Natural killer cell treated with Interleukin-12 subunit alpha and Interleukin-12 subunit beta and Interleukin-15 and Interleukin-18, amount 100 ng/mL, for 72 hours (primary cell): ENCODE measurements around the gene BIK. TPM values are rescaled to one million over a fixed set of nuclear protein-coding genes. Genes with fewer than 3 reads are reported as not detected.

Experiments
- ATAC-seq, 2 donors: fragments of 150-1000 bp; cut with Tn5 transposase in 1 of 2; sonication (Bioruptor Pico), chemical (Tn5 transposase) in 1 of 2; 2 replicates each; pipeline ENCODE4 v1.10.0; 2021
- DNase-seq: peaks from one replicate; pipeline ENCODE4 v3.0.0; 2022; ENCODE audit warnings: low spot score
- H3K27ac Mint-ChIP-seq, 2 donors: 1 replicate in 1 of 2; 2 replicates in 1 of 2; pipeline ENCODE4 v1.8.0; 2022; ENCODE audit warnings: mixed read lengths in 2 of 2, mild to moderate bottlenecking in 1 of 2, moderate library complexity in 1 of 2
- H3K27me3 Mint-ChIP-seq, 2 donors: 1 replicate in 1 of 2; 2 replicates in 1 of 2; pipeline ENCODE4 v1.8.0; 2022; ENCODE audit warnings: mixed read lengths in 2 of 2
- H3K36me3 Mint-ChIP-seq: one replicate; pipeline ENCODE4 v1.8.0; 2022; ENCODE audit warnings: mixed read lengths
- H3K4me1 Mint-ChIP-seq, 2 donors: 1 replicate in 1 of 2; 2 replicates in 1 of 2; pipeline ENCODE4 v1.8.0; 2022; ENCODE audit warnings: low read depth in 2 of 2, mixed read lengths in 2 of 2, mild to moderate bottlenecking in 1 of 2
- H3K4me3 Mint-ChIP-seq: one replicate; pipeline ENCODE4 v1.8.0; 2022; ENCODE audit warnings: mixed read lengths
- H3K9me3 Mint-ChIP-seq: 2 replicates; pipeline ENCODE4 v1.8.0; 2022; ENCODE audit warnings: mixed read lengths
- total RNA-seq, 2 donors: library from RNA; stranded (reverse); gene quantifications; one replicate each; pipeline ENCODE4 v1.2.3, GENCODE V29; 2022

Gene BIK
- total RNA-seq, 2 donors from 2014 or later: not detected

- Mint-ChIP-seq H3K27me3 (peaks cover 0 to 7% of the 10 kb centered on the region in 2 donors), H3K4me1 (peaks cover 0 to 3% of the 10 kb centered on the region in 2 donors), H3K4me3 (no peak overlapping the region), H3K9me3 (no peaks in the 10 kb centered on the region), H3K36me3 (no peaks in the 10 kb centered on the region), H3K27ac (no peak overlapping the region)
- ATAC-seq (no peak), DNase-seq (no peak)
Measured at GRCh38 chr22:43113526-43114251, 3.1 kb downstream of the BIK start.

- no peaks in the 10 kb centered on the region for H3K9me3 Mint-ChIP-seq
- no peaks in the 10 kb centered on the region for H3K36me3 Mint-ChIP-seq
- ATAC-seq (no peak), DNase-seq (no peak)
- H3K27me3 Mint-ChIP-seq: peaks cover 0 to 4% of the 10 kb centered on the region in 2 donors
- H3K4me1 Mint-ChIP-seq: peaks cover 0 to 3% of the 10 kb centered on the region in 2 donors
- H3K27ac Mint-ChIP-seq: no peak overlapping the region
- no peak overlapping the region for H3K4me3 Mint-ChIP-seq
Measured at GRCh38 chr22:43114958-43115357, 4.4 kb downstream of the BIK start.

GRCh38 chr22:43116932-43117331 is 6.4 kb downstream of the BIK start:
- no peak overlapping the region for H3K4me3 Mint-ChIP-seq
- no peaks in the 10 kb centered on the region for H3K4me1 Mint-ChIP-seq
- H3K9me3 Mint-ChIP-seq: no peaks in the 10 kb centered on the region
- no peaks in the 10 kb centered on the region for H3K36me3 Mint-ChIP-seq
- no peak for ATAC-seq
- no peak for DNase-seq
- no peak overlapping the region for H3K27ac Mint-ChIP-seq
- peaks cover 0 to 2% of the 10 kb centered on the region in 2 donors for H3K27me3 Mint-ChIP-seq

GRCh38 chr22:43118024-43118849 is 7.7 kb downstream of the BIK start:
- H3K9me3 Mint-ChIP-seq: no peaks in the 10 kb centered on the region

GRCh38 chr22:43118953-43119458 is 8.5 kb downstream of the BIK start:
- no peak overlapping the region for H3K27ac Mint-ChIP-seq
- H3K27me3 Mint-ChIP-seq: no peaks in the 10 kb centered on the region
- no peaks in the 10 kb centered on the region for H3K36me3 Mint-ChIP-seq
- no peak overlapping the region for H3K4me3 Mint-ChIP-seq
- H3K9me3 Mint-ChIP-seq: no peaks in the 10 kb centered on the region
- no peaks in the 10 kb centered on the region for H3K4me1 Mint-ChIP-seq
- DNase-seq: no peak
- ATAC-seq: no peak

More at GRCh38 chr22:43118024-43118849, 7.7 kb downstream of the BIK start:
- Mint-ChIP-seq H3K27ac (no peak overlapping the region), H3K4me1 (no peaks in the 10 kb centered on the region), H3K36me3 (no peaks in the 10 kb centered on the region), H3K4me3 (no peak overlapping the region), H3K27me3 (peaks cover 0 to under 1% of the 10 kb centered on the region in 2 donors)
- DNase-seq: no peak
- ATAC-seq: no peak

- no peaks in the 10 kb centered on the region for H3K4me1 Mint-ChIP-seq
- ATAC-seq: peak in 1 of 2 donors; percentile 31
- no peak overlapping the region for H3K27ac Mint-ChIP-seq
Measured at GRCh38 chr22:43126501-43127165, 16.1 kb downstream of the BIK start.

GRCh38 chr22:43127166-43127908 is 16.8 kb downstream of the BIK start:
- no peaks in the 10 kb centered on the region for H3K9me3 Mint-ChIP-seq
- H3K27ac Mint-ChIP-seq: no peak overlapping the region
- H3K4me3 Mint-ChIP-seq: no peak overlapping the region
- DNase-seq (no peak), ATAC-seq (no peak)
- H3K27me3 Mint-ChIP-seq: no peaks in the 10 kb centered on the region
- H3K4me1 Mint-ChIP-seq: no peaks in the 10 kb centered on the region
- H3K36me3 Mint-ChIP-seq: no peaks in the 10 kb centered on the region

More at GRCh38 chr22:43126501-43127165, 16.1 kb downstream of the BIK start:
- Mint-ChIP-seq H3K4me3 (no peak overlapping the region), H3K36me3 (no peaks in the 10 kb centered on the region), H3K27me3 (no peaks in the 10 kb centered on the region), H3K9me3 (no peaks in the 10 kb centered on the region)
- DNase-seq: no peak

GRCh38 chr22:43128116-43128515 is 17.6 kb downstream of the BIK start:
- no peaks in the 10 kb centered on the region for H3K36me3 Mint-ChIP-seq

GRCh38 chr22:43128928-43129424 is 18.4 kb downstream of the BIK start:
- Mint-ChIP-seq H3K4me3 (no peak overlapping the region), H3K27me3 (no peaks in the 10 kb centered on the region), H3K27ac (no peak overlapping the region), H3K4me1 (no peaks in the 10 kb centered on the region), H3K9me3 (no peaks in the 10 kb centered on the region), H3K36me3 (no peaks in the 10 kb centered on the region)
- ATAC-seq (no peak), DNase-seq (no peak)

More at GRCh38 chr22:43128116-43128515, 17.6 kb downstream of the BIK start:
- no peak for DNase-seq
- no peak for ATAC-seq
- H3K9me3 Mint-ChIP-seq: no peaks in the 10 kb centered on the region
- no peaks in the 10 kb centered on the region for H3K27me3 Mint-ChIP-seq
- H3K27ac Mint-ChIP-seq: no peak overlapping the region
- no peak overlapping the region for H3K4me3 Mint-ChIP-seq
- no peaks in the 10 kb centered on the region for H3K4me1 Mint-ChIP-seq

- H3K27ac Mint-ChIP-seq: no peak overlapping the region
Measured at GRCh38 chr22:43129426-43130425, 19.2 kb downstream of the BIK start.

GRCh38 chr22:43131773-43132501 is 21.4 kb downstream of the BIK start:
- DNase-seq (no peak), ATAC-seq (no peak)
- no peaks in the 10 kb centered on the region for H3K4me1 Mint-ChIP-seq
- no peaks in the 10 kb centered on the region for H3K36me3 Mint-ChIP-seq
- no peak overlapping the region for H3K27ac Mint-ChIP-seq
- no peaks in the 10 kb centered on the region for H3K27me3 Mint-ChIP-seq
- H3K4me3 Mint-ChIP-seq: no peak overlapping the region
- H3K9me3 Mint-ChIP-seq: no peaks in the 10 kb centered on the region

More at GRCh38 chr22:43129426-43130425, 19.2 kb downstream of the BIK start:
- H3K36me3 Mint-ChIP-seq: no peaks in the 10 kb centered on the region
- H3K4me1 Mint-ChIP-seq: no peaks in the 10 kb centered on the region
- no peaks in the 10 kb centered on the region for H3K27me3 Mint-ChIP-seq
- DNase-seq (no peak), ATAC-seq (no peak)
- H3K9me3 Mint-ChIP-seq: no peaks in the 10 kb centered on the region
- no peak overlapping the region for H3K4me3 Mint-ChIP-seq

- ATAC-seq (no peak), DNase-seq (no peak)
- Mint-ChIP-seq H3K4me1 (no peaks in the 10 kb centered on the region), H3K9me3 (no peaks in the 10 kb centered on the region), H3K36me3 (no peaks in the 10 kb centered on the region), H3K27me3 (no peaks in the 10 kb centered on the region), H3K27ac (no peak overlapping the region), H3K4me3 (no peak overlapping the region)
Measured at GRCh38 chr22:43133401-43133800, 22.9 kb downstream of the BIK start.
